Endothelial cell of umbilical vein (primary cell): ENCODE data around the gene SH3RF3.

ENCODE experiments used
- CTCF ChIP-seq, 2 donors: IDR thresholded peaks; 1 replicate in 1 of 2; 2 replicates in 1 of 2; pipeline ENCODE4 v1.5.1; 2011; ENCODE audit warnings: low read length in 2 of 2, mild to moderate bottlenecking in 2 of 2, moderate library complexity in 2 of 2, control low read depth in 1 of 2, inconsistent platforms in 1 of 2, low read depth in 1 of 2; ENCODE audit not compliant: insufficient read depth in 1 of 2; ENCODE audit errors: extremely low read depth in 1 of 2
- EZH2 ChIP-seq: IDR thresholded peaks from 2 replicates; pipeline ENCODE4 v1.6.1; 2012; ENCODE audit warnings: borderline replicate concordance, low read depth, mild to moderate bottlenecking, moderate library complexity, low read length, inconsistent platforms; ENCODE audit not compliant: severe bottlenecking
- JUN ChIP-seq: IDR thresholded peaks from 2 replicates; pipeline ENCODE4 v1.6.1; 2011; ENCODE audit warnings: borderline replicate concordance, low read depth; ENCODE audit not compliant: insufficient read length, insufficient read depth
- POLR2A ChIP-seq: IDR thresholded peaks from 2 replicates; pipeline ENCODE4 v1.6.1; 2012; ENCODE audit warnings: low read depth, mild to moderate bottlenecking, control low read depth, low read length

DNA sequence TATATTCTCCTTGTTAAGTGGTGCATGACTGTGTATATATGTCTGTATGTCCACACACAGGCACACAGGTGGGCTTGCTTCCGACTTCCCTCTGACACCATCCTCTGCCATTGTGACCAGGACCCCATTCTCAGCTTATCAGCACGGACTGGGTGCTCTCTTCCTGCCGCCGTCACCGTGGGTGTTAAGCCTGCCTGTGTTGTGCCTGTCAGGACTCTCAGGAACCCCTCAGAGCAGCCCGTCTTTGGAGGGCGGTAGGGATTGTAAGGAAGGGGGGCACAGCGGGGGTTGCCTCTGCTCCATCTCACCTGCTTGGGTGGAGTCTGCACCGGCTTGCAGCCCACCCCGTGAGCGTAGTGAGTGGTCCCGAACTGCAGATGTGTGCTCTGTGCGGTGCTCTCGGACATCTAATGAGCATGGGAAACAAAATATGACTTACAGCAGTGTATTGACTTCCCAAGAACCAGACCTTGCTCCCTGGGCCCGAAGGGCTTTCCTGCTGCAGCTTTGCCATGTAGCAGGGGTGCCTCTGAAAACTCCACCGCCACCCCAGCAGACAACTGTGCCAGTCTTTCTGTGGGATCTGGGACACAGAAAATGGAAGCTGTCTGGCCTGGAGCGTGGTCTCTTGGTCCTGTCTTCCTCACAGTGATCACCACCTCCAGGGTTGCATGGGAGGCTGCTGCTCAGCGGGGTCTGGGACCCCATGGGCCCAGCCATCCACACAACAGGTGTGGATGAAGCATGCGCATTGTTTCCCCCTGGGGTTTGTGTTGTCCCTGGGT lies 58.9 kb downstream of the SH3RF3 start:
- no peak for TF ChIP-seq EZH2
- TF ChIP-seq CTCF (IDR thresholded peaks at IDR 0.05; ENCODE audit: extremely low read depth in 1 of 2, insufficient read depth in 1 of 2, low read depth in 1 of 2, low read length in 2 of 2) = no peak
- TF ChIP-seq JUN = no peak
- TF ChIP-seq POLR2A = no peak
